HCEC 1CT (cell line): Measurements from ENCODE around the gene ACYP1.
"Not testable (repeated sequence)": the region's sequence is repeated elsewhere in the genome, so short reads cannot be mapped to it uniquely, and the experiment has no call there.

ENCODE experiments used
- DNase-seq: peaks from one replicate; pipeline ENCODE4 v3.0.0-alpha.2; 2017

Gene ACYP1

GRCh38 chr14:75068294-75069120, 4.7 kb upstream of the ACYP1 start:
- DNase-seq, result no peak

- not testable (repeated sequence) for DNase-seq
Measured at GRCh38 chr14:75067765-75068164, 3.9 kb upstream of the ACYP1 start.

- DNase-seq, result no peak
Measured at GRCh38 chr14:75067212-75067611, 3.4 kb upstream of the ACYP1 start.

GRCh38 chr14:75066691-75067090, 2.9 kb upstream of the ACYP1 start:
- DNase-seq, result no peak

DNA sequence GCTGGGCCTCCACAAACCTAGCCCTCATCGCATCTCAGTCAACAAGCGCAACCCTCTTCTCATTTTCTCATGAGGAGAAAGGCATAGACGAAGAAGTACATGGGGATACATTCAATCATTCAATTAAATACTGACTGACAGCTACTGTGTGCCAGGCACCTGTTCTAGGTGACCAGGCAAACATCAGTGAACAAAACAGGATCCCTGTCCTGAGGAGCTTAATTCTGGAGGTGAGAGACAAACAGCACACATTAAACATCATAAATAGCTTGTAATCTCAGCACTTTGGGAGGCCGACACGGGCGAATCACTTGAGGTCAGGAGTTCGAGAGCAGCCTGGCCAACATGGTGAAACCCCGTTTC, 362 bp upstream of the ACYP1 start:
- no peak for DNase-seq

- no peak for DNase-seq
Measured at GRCh38 chr14:75063013-75063412, 811 bp downstream of the ACYP1 start.

- DNase-seq, result no peak
Measured at GRCh38 chr14:75060420-75060819, 3.4 kb downstream of the ACYP1 start.

- no peak for DNase-seq
Measured at GRCh38 chr14:75059642-75060041, 4.2 kb downstream of the ACYP1 start.

- DNase-seq, result no peak
Measured at GRCh38 chr14:75054421-75054820, 9.4 kb downstream of the ACYP1 start.

DNA sequence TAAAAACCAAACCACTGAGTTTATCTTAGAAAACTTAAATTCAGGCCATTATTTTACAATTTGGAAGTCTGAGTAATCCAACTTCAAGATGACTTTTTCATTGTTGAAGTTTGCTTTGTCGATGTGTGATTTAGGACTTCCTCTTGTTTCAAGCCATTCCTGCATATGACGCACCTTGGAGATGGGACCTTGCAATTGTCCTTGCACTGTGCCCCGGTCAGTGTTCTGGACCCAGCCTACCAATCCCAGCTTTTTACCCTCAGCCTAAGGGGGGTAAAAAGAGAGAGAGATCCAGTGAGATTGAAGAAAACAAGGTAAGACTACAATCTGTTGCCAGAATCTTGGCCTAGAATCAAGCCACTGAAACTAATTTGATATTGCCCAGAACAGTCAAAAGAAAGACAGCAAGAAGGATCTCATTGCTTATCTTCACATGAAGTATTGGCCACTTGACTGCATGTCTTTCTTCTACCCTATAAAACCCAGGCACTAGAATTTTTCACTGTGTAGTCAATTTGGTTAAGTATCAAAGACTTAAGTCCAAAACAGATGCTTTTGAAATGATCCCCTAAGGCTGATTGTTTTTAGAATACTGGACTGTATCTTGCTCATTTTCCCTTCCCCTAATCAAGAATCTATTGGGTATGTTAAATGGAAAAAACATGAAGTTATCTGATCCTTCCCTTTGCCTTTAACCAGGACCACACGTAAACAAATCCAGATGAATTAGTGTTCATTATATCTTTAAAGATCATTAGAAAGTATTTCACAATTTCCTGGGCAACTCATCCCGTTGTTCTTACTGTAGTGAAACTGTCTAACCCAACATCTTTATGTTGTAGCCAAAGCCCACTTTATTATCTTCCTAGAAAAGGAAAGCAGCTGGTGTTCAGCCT, 10.2 kb downstream of the ACYP1 start:
- DNase-seq, result no peak

DNA sequence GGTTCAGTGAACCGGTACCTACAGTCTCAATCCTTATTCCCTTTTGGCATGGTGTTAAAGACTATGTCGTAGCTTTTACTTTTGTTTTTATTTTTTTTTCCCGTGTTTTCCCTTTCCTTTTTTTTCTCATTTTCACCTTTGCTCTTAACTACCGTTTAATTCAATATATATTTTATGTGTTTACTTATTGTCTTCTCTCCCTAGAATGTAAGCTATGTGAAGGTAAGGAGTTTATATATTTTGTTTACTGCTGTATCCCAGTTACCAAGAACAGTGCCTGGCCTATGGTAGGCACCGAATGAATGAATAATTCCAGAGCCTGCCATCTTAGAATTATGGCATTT, 12.3 kb downstream of the ACYP1 start:
- no peak for DNase-seq

GRCh38 chr14:75050852-75051555, 12.8 kb downstream of the ACYP1 start, which contains the start of gene MLH3:
MLH3 (minus strand) TSS chr14:75051467; CDS start chr14:75049655, 1,812 bp downstream.
- DNase-seq, result peak; percentile 78

- peak; percentile 50 for DNase-seq
Measured at GRCh38 chr14:75049731-75050201, 14.1 kb downstream of the ACYP1 start.

- DNase-seq, result no peak
Measured at GRCh38 chr14:75049136-75049535, 14.7 kb downstream of the ACYP1 start.

DNA sequence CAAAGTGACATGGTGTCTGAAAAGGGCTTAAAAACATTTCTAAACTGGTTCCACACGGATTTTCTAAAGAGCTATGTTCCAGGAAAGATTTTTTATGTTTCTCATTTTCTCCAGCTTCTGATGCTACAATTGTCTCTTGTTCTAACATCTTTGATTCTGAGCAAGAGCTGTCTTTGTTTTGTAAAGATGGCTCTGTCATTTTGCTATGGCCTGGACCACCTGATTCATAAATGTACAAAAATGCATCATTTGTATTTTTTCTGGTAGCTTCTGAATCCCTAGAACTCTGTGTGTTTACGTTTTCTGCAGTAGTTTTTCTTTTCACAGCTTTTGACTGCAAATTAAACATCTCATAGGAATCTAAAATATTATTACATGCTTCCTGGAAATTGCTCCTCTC, 15.7 kb downstream of the ACYP1 start:
- no peak for DNase-seq

- DNase-seq, result no peak
Measured at GRCh38 chr14:75047506-75047905, 16.3 kb downstream of the ACYP1 start.

DNA sequence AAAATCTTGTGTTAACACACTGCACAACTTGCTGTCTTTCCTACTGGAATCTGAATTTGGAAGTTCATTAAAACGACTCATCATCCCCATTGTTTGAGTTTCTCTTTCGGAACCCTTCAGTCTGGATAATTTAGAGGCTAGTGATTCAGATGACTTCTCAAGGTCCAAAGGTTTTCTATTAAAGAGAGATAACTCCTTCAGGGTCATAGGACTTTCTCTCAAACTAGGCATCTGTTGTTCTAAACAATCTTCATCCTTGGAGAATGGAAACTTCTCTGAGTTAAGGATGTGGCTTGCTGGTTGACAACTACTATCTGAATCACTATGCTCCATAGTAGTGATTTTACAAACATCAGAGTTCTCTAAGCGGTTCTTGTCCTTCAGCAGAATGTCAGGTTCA, 16.9 kb downstream of the ACYP1 start:
- DNase-seq, result peak; percentile 29

GRCh38 chr14:75046275-75046674, 17.5 kb downstream of the ACYP1 start:
- no peak for DNase-seq

- no peak for DNase-seq
Measured at GRCh38 chr14:75044752-75045151, 19.1 kb downstream of the ACYP1 start.

DNA sequence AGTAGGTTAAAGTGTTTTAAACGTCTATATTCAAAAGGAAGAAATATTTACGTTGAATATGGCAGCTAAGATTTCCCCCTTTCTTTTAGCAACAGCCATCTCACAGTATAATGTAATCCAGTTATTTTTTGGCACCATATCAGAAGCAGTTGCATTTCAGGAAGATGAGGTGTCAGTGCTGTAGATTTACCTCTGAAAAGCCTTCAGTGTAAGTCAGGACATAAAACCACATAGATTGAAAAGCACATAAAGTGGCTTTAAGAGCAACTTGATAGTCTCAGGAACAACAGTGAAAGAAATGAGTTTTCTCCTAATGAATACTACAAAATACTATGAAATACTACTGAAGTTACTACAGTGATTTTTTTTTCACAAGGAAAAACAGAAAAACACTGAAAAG, 19.5 kb downstream of the ACYP1 start:
- peak; percentile 71 for DNase-seq

DNA sequence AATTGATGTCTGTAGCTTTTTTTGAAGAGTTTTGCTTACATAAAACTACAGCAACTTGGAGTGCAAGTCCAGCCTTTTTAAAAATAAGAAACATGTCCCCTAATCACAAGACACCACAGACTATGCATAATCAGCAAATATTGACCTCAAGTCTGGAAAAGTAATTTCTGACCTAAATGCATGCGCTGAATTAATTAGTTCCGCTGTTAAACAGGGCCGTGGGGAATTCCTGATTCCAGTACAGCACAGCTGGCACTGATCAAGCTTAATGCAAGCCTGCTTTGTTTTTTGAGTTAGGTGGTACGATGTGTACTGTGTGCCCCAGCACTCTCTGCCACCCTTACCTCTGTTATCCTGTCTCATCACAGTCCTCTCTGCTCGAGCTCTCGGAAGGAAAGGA, 21.8 kb downstream of the ACYP1 start:
- DNase-seq, result no peak

DNA sequence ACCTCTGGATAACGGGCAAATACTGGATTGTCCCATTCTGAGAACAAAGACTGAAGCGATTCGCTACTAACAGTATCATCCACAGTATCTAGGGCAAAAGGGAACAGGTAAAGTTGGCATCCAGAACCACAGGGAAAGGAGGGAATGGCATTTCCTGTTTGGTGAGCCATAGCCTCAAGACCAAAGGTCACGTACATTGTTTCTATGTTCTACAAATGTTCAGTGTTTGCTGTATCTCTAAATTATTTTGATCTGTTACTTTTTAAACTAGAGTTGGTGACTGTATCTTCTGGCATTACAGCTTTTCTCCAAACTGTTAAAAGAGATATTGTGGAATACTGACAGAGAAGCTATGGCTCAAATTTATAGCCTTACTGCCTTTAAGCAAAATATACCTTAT, 22.2 kb downstream of the ACYP1 start:
- DNase-seq, result peak; percentile 27

GRCh38 chr14:75040959-75041358, 22.9 kb downstream of the ACYP1 start:
- DNase-seq, result no peak
